GM23248 (cell line): ENCODE data around the gene CRTAC1.

Experiments
- EZH2 ChIP-seq: fragments of 200-600 bp; sonication (generic); IDR thresholded peaks from 2 replicates; pipeline ENCODE4 v1.6.1; 2018; ENCODE audit warnings: antibody characterized with exemption, mild to moderate bottlenecking; ENCODE audit not compliant: insufficient read depth, poor library complexity, severe bottlenecking
- EZH2phosphoT487 ChIP-seq: fragments of 200-600 bp; sonication (generic); IDR thresholded peaks from 2 replicates; pipeline ENCODE4 v1.6.1; 2018; ENCODE audit warnings: antibody characterized with exemption, moderate library complexity, mild to moderate bottlenecking, low read depth; ENCODE audit not compliant: insufficient read depth

DNA sequence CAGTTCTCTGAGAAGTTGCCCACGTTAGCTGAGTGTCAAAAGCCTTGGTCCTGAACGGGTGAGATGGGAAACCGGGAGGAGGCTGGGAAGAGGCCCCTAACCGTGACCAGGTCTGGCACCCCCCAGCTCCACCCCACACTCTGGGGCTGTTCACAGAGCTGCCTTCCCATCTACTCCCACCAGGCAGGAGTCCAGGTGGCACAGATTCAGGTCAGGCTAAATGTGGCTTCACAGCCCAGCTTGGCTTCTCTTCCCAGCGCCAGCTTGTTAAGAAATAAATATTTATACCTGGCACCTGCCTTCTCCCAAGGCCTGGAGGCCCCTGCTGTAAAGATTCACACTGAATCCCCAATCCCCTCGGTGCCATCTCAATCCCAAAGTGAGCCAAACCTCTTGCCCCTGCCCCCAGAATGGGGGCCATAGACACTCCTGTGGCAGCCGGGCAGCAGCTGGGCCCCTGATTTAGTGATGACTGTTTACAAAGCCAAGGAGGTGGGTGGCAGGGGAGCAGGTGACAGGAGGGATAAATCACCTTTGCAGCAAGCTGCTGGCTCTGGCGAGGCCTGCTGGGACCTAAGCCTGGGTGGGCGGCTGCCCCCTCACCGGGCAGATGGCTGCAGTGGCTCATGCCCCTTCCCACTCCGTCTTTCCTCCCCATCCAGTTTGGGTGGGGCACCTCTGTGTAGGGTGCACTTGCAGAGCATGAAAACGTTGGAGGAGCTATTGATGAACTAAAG is 108.2 kb downstream of the CRTAC1 start:
- TF ChIP-seq EZH2phosphoT487 (no peak), EZH2 (no peak)
